HS-27A (cell line): ENCODE data around the gene DRC3.
"Not testable (repeated sequence)": the region's sequence is repeated elsewhere in the genome, so short reads cannot be mapped to it uniquely, and the experiment has no call there.

Source experiments
- DNase-seq: peaks from one replicate; pipeline ENCODE4 v3.0.0-alpha.2; 2012; ENCODE audit warnings: low read depth, missing footprints

DRC3 gene, protein sequence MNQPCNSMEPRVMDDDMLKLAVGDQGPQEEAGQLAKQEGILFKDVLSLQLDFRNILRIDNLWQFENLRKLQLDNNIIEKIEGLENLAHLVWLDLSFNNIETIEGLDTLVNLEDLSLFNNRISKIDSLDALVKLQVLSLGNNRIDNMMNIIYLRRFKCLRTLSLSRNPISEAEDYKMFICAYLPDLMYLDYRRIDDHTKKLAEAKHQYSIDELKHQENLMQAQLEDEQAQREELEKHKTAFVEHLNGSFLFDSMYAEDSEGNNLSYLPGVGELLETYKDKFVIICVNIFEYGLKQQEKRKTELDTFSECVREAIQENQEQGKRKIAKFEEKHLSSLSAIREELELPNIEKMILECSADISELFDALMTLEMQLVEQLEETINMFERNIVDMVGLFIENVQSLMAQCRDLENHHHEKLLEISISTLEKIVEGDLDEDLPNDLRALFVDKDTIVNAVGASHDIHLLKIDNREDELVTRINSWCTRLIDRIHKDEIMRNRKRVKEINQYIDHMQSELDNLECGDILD

GRCh38 chr17:17972126-17972951, at the start of gene DRC3, which contains the start of gene TOM1L2:
Gene DRC3 (plus strand): TSS chr17:17972862. CDS start chr17:17977599, 4,737 bp downstream.
Gene TOM1L2 (minus strand): TSS chr17:17972400. CDS start chr17:17972313, 87 bp downstream.
- DNase-seq, result peak; percentile 100

GRCh38 chr17:17924131-17924856, 48.4 kb upstream of the DRC3 start:
- no peak for DNase-seq

- DNase-seq, result no peak
These were observed 47.8 kb upstream of the DRC3 start for GRCh38 chr17:17924857-17925250.

- DNase-seq, result no peak
These were observed 46.6 kb upstream of the DRC3 start for GRCh38 chr17:17926036-17926435.

DNA sequence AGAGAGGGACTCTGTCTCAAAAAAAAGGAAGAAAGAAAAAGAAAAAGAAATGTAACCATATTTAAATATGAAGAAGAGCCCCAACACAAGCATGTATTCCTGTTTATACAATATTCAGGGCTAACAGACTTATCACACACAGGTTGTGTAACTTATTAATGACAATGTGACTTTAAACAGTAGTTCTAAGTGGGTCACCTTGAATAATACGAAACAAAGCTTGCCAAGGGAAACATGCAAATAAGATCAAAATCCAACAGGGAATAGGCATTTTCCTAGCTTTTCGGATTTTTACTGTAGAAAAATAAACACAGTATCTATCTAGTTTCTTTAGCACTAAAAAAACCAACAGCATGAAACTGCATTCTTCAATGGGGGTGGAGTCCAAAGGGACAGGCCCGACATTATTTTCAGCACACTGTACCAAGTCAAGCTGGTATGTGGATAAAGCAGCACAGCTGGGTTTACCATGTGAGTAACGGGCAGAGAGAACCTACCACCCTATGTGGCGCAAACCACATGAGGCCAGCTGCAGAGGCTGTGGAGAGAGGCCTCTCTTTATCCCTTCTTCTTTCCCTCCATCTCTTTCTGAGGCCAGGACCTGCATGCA, 45.7 kb upstream of the DRC3 start:
- DNase-seq, result no peak

DNA sequence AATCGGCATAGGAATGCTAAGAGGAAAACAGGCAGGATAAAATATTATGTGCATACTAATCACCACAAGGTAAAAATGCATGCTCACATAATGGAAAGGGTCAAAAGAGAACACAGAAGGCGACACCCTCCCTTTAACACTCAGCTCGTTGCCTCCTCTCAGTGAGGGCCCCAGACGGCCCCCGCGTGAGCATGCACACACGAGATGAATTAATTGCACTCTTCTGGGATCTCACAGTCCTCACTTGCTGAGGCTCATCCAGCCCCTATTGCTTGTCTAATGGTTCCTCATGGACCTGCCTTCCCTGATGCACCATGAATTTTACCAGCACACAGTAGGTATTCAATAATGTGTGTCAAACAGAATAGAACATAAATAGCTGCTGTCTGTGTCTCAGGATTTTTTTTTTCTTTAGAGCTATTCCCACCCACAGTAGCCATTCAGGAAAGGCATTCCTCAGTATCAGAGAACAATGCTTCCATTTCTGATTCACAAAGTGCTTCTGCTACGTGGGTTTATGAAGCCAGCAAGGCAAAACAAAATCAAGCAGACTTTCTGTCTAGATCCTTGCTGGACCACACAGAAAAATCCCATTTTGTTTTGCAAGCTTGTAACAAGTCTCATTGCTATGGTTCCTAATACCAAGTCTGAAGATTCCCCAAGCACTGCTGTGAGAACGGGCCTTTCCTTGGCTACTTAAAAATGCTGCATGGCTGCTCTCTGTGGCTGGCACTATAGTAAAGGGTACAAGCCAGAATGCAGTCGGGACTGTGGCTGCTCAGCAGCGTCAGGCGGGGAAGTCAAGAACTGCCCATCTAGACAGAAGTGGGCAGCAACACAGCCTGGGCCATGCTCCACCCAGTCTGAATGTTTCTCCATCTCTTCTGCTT, 44.0 kb upstream of the DRC3 start:
- no peak for DNase-seq

DNA sequence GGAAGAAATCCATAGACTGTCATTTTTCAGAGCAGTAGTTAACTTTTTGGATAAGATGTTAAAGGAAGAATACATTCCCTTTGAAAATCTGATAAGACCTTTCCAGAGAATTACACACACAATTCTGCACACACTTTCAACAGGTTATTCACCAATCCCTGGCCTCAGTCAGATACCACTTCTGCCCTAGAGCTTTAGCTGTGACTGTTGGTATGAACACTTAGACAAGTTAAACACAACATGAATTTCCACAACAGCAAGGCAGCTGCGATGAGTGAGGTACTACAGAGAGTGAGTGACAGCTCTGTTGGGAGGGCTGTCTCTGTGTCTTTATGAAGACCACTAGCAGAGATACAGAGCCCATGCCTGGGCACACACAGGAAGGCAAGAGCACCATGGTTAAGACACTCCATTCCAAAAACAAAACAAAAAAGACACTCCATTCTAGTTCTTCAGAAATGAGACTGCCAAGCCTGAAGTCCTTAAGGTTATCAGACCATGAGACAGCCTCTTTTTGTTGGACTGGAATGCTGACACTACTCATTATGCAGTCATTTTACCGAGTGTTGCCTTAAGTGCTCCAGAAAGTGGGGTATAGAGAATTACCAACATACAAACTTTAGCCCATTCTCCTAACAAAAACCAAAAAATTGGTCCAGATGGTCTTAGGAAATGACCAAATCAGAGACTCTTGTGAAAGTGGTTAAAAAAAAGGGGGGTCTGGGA, 42.8 kb upstream of the DRC3 start:
- DNase-seq, result no peak

DNA sequence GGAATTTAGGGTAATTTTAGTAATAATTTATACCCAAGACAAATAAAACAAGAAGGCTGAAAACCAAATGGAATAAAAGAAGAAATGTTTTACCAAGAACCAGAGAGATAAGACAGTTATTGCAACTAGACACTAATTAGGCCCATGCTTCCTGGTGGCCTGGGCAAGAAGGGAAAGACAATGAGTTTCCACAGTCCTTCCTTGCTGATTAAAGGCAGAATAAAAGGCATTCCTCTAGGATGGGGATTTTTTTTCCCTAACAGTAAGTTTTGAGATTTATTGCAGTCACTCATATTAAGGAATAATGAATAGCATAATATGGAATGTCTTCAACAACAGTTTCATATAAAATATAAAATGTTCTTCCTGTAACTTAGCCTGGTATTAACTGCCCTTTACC, 42.0 kb upstream of the DRC3 start:
- no peak for DNase-seq

GRCh38 chr17:17931159-17931558, 41.5 kb upstream of the DRC3 start:
- DNase-seq, result no peak

GRCh38 chr17:17933775-17934174, 38.9 kb upstream of the DRC3 start:
- no peak for DNase-seq

DNA sequence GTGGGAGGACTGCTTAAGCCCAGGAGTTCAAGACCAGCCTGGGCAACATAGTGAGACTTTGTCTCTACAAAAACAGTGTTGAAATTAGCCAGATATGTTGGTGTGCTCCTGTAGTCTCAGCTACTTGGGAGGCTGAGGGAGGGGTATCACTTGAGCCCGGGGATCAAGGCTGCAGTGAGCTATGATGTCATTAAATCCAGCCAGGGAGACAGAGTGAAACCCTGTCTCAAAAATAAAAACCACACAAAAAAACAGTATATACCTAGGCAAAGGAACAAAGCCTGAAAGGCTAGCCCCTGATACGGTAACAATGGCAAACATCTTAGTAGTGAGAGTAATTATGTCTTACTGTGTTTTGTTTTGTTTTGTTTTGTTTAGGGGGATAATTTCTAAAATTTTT, 38.4 kb upstream of the DRC3 start:
- no peak for DNase-seq

DNA sequence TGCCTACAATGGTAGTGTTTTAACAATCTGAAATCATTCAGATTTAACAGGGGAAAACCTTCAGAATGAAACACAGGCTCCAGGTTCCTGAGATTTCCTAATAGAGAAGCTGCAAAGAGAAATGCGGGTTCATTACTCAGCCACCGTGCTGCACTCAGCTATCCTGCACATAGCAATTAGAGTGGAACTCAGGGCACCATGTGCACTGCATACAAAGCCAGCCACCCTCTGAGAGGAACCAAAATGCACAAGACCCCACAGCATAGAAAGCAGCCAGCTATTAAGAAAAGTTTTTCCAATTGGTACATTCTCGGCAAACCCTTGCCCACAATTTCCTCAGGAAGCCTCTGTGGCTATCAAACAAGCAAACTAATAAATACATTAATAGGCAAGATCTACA, 37.9 kb upstream of the DRC3 start:
- DNase-seq, result no peak

DNA sequence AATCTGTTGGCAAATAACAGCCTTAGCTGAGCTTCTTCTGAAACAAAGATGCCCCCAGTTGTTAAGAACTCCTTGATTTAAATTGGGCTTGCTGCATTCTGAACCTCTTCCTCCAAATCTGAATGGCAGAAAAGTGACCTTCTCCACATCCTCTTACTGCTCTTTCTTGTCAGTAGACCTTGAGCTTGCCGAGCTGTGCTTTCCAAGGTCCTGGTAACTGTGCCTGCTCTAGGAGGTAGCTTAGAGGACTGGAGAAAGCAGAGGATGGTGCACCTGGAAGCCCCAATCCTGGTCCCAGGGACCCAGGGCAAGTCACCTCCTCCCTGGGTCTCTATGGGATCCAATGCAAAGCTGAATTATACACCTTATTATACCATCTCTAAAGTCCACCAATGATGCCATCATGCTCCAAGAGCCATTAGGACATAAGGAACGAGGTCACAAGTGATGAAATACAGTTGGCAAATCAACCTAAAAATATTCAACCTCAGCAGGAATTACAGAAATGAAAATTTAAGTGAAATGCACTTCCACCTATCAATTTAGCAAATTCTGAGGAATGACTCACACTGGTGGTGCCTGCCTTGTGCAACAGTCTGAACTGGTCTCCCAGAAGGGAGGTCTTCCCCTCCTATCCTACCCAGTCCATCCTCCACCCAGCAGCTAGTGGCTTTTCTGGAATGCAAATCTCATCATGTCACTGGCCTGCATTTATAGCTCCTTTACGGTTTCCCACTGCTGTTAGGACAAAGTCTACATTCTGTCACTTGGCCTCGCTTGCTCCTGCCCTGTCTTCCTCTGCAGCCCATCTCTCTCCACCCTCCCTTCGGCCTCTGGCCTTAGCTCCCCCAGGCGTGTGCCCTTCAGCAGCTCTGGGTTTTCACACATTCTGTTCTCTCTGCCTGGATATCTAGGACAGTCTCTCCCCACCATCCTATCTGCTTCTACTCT, 37.1 kb upstream of the DRC3 start:
- peak; percentile 87 for DNase-seq

DNA sequence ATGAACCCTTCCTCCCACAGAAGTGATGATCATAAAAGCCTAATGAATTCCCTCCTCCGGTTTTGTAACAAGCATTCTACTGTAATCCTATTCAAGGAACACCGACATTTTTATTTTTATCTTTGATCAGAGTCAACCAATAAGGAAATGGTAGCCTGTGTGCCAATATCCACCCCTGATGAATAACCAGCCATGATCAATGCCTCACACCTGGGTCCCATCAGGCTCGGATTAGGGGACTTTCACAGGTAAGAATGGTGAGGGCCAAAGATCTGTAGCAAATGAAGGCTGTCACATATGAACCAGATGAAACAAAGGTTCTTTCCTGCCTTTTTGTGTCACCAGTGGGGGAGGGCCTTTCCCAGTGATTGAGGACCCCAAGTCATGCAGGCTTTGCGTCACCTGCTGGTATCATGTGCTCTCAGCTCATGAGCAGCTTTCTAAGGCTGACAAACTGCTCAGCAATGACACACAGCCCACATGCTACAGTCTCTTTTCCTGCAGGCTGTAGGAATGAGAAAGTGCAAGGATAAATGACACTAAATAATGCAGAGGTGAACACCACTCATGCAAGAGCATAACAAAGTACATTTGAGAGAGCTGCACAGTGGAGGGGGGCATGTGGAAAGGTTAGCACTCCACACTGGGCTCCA, 35.3 kb upstream of the DRC3 start:
- DNase-seq, result no peak

DNA sequence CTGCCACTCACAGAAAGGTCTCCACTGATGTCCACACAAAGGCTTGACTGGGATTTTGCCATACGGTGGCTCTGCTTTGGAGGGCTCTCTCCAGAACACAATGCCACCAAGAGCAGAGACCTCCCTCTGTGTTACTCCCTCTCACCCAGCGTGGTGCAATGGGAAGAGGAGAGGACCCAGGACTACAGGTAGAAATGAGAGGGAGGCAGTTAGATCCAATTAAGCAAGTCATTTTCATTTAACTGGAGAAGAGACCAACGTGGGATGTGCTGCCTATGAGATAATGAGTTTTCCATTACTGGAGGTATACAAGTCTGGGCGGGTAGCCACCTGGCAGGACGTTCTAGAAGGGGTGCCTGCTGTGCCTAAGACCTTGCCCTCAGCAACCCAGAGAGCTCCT, 34.7 kb upstream of the DRC3 start:
- DNase-seq, result no peak

GRCh38 chr17:17938388-17939107, 34.1 kb upstream of the DRC3 start:
- DNase-seq, result no peak

DNA sequence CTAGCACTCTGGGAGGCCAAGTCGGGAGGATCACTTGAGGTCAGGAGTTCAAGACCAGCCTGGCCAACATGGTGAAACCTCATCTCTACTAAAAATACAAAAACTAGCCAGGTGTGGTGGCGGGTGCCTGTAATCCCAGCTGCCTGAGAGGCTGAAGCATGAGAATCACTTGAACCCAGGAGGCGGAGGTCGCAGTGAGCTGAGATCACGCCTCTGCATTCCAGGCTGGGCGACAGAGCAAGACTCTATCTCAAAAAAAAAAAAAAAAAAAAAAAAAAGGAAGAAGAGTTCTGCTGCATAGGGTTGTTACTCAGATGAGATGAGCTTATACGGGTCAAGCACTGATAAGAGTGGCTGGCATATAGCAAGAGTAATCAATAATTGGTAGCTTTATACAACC, 32.7 kb upstream of the DRC3 start:
- not testable (repeated sequence) for DNase-seq

DNA sequence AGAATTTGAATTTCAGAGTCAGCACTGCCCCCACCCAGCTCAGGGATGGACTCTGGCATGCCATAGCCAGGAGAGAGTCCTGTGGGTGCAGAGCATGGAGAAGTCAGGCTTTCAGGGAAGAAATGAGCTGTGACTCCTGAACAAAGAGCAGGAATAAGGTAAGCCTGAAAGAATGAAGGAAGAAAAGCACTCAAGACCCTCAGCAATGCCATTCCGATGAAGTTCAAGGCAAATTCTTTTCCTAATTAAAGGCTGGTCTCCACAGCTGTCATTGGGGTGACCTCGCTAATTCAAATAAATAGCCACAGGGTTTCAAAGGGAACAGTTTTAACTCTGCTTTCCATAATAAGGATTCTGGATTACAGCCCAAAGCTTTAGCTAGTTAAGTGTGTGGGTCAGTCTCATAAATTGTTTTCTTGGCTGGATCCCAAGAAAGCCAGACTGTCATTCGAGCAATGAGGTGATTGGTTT, 32.2 kb upstream of the DRC3 start:
- no peak for DNase-seq
